ENCODE data around the gene HAT1. TPM values are rescaled to one million over a fixed set of nuclear protein-coding genes. Genes with fewer than 3 reads are reported as not detected.
A peak's percentile ranks its signal among the peaks of the same experiment; 100 is the strongest.

The HAT1 gene
- total RNA-seq, 4 donors from 2014 or later, result 18.7 to 37.2 (median 28.9) TPM

DNA sequence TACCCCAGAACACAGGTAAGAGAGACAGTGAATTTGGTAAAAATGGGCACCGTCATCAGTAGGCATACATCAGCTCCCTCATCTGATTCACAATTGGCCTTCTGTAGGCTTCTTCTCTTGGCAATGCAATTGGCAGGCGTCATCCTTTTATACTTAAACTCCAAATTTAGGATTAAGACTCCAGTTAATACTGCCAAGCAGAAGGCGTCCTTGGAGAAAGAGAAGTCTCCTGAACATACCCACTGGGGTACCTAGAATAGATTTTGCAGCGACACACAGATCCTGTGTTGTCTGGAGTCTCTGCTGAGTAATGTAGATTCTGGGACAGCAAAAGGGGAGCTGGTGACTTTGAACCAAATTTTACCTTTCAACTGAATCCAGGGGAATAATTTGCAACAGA, 76.9 kb downstream of the HAT1 start:
- DNase-seq, result no peak
- WGBS, 2 donors, result 9 to 27% methylated on average over 4 of the region's 4 CpGs
- H3K27ac ChIP-seq, result peak overlapping the region in 2 of 4 donors; percentile 64 to 72
- peaks cover 6 to 18% (median 11%) of the 10 kb centered on the region in 3 donors for H3K4me1 ChIP-seq
- intact Hi-C loops (cut with DNase I), result no loop called here
- no peak for TF ChIP-seq POLR2A (IDR thresholded peaks at IDR 0.05)
- TF ChIP-seq CTCF (IDR thresholded peaks at IDR 0.05), result no peak
- H3K4me3 ChIP-seq, result peak overlapping the region; percentile 60 to 87 (median 64)
- no peaks in the 10 kb centered on the region for H3K9me3 ChIP-seq
- no peaks in the 10 kb centered on the region for H3K27me3 ChIP-seq
- H3K36me3 ChIP-seq, result no peaks in the 10 kb centered on the region

GRCh38 chr2:171999604-172000469, 77.6 kb downstream of the HAT1 start, which contains the start of gene METAP1D:
Gene METAP1D, plus strand, starts transcription at chr2:171999953. Its CDS starts 17 bp downstream, at chr2:171999970.
- H3K4me3 ChIP-seq, result peak within 1 kb of the TSS; percentile 60 to 87 (median 64)
- 1% methylated on average over 19 to 33 of the region's 73 CpGs for WGBS, 2 donors
- intact Hi-C loops (cut with DNase I), result no loop called here
- no peaks in the 10 kb centered on the region for H3K27me3 ChIP-seq
- H3K27ac ChIP-seq, result peak within 1 kb of the TSS; percentile 24 to 72 (median 59)
- H3K9me3 ChIP-seq, result no peaks in the 10 kb centered on the region
- no peaks in the 10 kb centered on the region for H3K36me3 ChIP-seq
- TF ChIP-seq POLR2A (IDR thresholded peaks at IDR 0.05), result peak in 1 of 4 donors; percentile 45
- peak in 2 of 6 experiments; percentile 7 to 11 for TF ChIP-seq CTCF (IDR thresholded peaks at IDR 0.05)
- peaks cover 6 to 18% (median 11%) of the 10 kb centered on the region in 3 donors for H3K4me1 ChIP-seq
- peak; percentile 15 for DNase-seq

- Histone ChIP-seq H3K27ac (no peak overlapping the region), H3K4me1 (peaks cover 6 to 18% (median 11%) of the 10 kb centered on the region in 3 donors), H3K4me3 (peak overlapping the region in 3 of 4 donors; percentile 60 to 87 (median 69)), H3K36me3 (no peaks in the 10 kb centered on the region), H3K27me3 (no peaks in the 10 kb centered on the region), H3K9me3 (no peaks in the 10 kb centered on the region)
- no peak for DNase-seq
- WGBS, 2 donors, result 81 to 89% methylated on average over 12 to 13 of the region's 13 CpGs
- no peak for TF ChIP-seq POLR2A (IDR thresholded peaks at IDR 0.05)
- no peak for TF ChIP-seq CTCF (IDR thresholded peaks at IDR 0.05)
- intact Hi-C loops (cut with DNase I), result no loop called here
Measured at GRCh38 chr2:172000696-172001361, 78.6 kb downstream of the HAT1 start.

- intact Hi-C loops (cut with DNase I), result no loop called here
- no peak for TF ChIP-seq CTCF (IDR thresholded peaks at IDR 0.05)
- no peak for TF ChIP-seq POLR2A (IDR thresholded peaks at IDR 0.05)
- H3K4me1 ChIP-seq, result no peaks in the 10 kb centered on the region
- no peak overlapping the region for H3K4me3 ChIP-seq
- H3K27me3 ChIP-seq, result no peaks in the 10 kb centered on the region
- H3K9me3 ChIP-seq, result no peaks in the 10 kb centered on the region
- H3K36me3 ChIP-seq, result no peaks in the 10 kb centered on the region
- 100% methylated on average over 1 of the region's 1 CpG for whole genome bisulfite sequencing, 2 donors
- no peak for DNase-seq
- no peak overlapping the region for H3K27ac ChIP-seq
Measured at GRCh38 chr2:172007372-172007771, 85.1 kb downstream of the HAT1 start.

DNA sequence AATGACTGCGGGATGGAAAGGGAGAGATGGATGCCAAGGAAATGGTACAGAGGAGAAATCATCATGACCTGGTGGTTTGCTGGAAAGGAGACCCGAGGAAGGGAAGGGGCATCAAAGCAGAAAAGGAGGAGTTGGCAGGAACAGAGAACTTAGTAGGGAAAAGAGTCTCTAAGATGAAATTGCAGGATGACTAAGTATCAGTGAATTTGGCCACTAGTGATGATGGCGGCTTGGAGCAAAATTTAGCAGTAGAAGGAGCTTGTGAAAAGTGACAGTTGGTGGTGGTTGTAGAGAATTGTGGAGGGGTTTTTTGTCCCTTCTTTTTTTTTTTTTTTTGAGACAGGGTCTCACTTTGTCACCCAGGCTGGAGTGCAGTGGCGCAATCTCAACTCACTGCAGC, 87.6 kb downstream of the HAT1 start:
- no peak for TF ChIP-seq CTCF (IDR thresholded peaks at IDR 0.05)
- TF ChIP-seq POLR2A (IDR thresholded peaks at IDR 0.05), result no peak
- WGBS, 2 donors, result 94 to 95% methylated on average over 4 of the region's 4 CpGs
- no peaks in the 10 kb centered on the region for H3K27me3 ChIP-seq
- H3K27ac ChIP-seq, result no peak overlapping the region
- intact Hi-C loops (cut with DNase I), result no loop called here
- H3K9me3 ChIP-seq, result no peaks in the 10 kb centered on the region
- no peaks in the 10 kb centered on the region for H3K4me1 ChIP-seq
- H3K36me3 ChIP-seq, result no peaks in the 10 kb centered on the region
- H3K4me3 ChIP-seq, result no peak overlapping the region
- DNase-seq, result no peak
